ACC112 (cell line): ENCODE results near the gene ABCC8.

ENCODE experiments used
- H2AFZ ChIP-seq: fragments of 200-600 bp; sonication (generic); one replicate; pipeline ENCODE4 v1.6.0; 2017; ENCODE audit warnings: antibody characterized with exemption, low read length; ENCODE audit not compliant: unreplicated experiment
- H3K27ac ChIP-seq: fragments of 200-600 bp; sonication (generic); 2 replicates; pipeline ENCODE4 v1.5.1; 2014; ENCODE audit warnings: low read depth, mild to moderate bottlenecking, antibody characterized with exemption, low read length, moderate library complexity
- H3K27me3 ChIP-seq: fragments of 200-600 bp; sonication (generic); 2 replicates; pipeline ENCODE4 v1.6.1; 2014; ENCODE audit warnings: mild to moderate bottlenecking, antibody characterized with exemption, low read length, moderate library complexity, mixed read lengths; ENCODE audit not compliant: insufficient read depth
- H3K36me3 ChIP-seq: fragments of 200-600 bp; sonication (generic); 2 replicates; pipeline ENCODE4 v1.6.1; 2016; ENCODE audit warnings: mild to moderate bottlenecking, antibody characterized with exemption, low read length, moderate library complexity, mixed read lengths; ENCODE audit not compliant: insufficient read depth
- H3K4me1 ChIP-seq: fragments of 200-600 bp; sonication (generic); one replicate; pipeline ENCODE4 v1.6.1; 2016; ENCODE audit warnings: low read length, mixed read lengths; ENCODE audit not compliant: insufficient read depth, unreplicated experiment, control insufficient read depth
- H3K4me3 ChIP-seq: fragments of 200-600 bp; sonication (generic); 2 replicates; pipeline ENCODE4 v1.5.1; 2014; ENCODE audit warnings: mild to moderate bottlenecking, low read depth, low read length
- H3K79me2 ChIP-seq: fragments of 200-600 bp; sonication (generic); one replicate; pipeline ENCODE4 v1.6.0; 2016; ENCODE audit warnings: low read length; ENCODE audit not compliant: control insufficient read depth, unreplicated experiment, insufficient read depth

ABCC8 gene

DNA sequence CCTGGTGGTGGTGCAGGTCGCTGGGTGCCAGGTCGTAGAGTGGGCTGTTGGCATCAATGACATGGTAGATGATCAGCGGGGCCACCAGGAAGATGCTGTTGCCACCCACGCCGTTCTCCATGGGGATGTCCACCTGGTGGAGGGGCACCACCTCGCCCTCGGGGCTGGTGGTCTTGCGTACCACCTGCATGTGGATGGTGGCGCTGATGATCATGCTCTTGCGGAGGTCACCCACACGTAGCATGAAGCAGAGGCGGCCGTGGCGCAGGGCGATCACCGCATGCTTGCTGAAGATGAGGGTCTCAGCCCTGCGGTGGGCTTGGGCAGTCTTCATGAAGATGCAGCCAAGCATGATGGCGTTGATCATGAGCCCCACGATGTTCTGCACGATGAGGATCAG, 89.4 kb downstream of the ABCC8 start:
- no peaks in the 10 kb centered on the region for H3K79me2 ChIP-seq
- no peaks in the 10 kb centered on the region for H3K36me3 ChIP-seq
- H3K4me1 ChIP-seq, result no peaks in the 10 kb centered on the region
- no peak overlapping the region for H3K4me3 ChIP-seq
- H3K27me3 ChIP-seq, result peaks cover 16% of the 10 kb centered on the region
- H2AFZ ChIP-seq, result no peak overlapping the region
- H3K27ac ChIP-seq, result no peak overlapping the region

DNA sequence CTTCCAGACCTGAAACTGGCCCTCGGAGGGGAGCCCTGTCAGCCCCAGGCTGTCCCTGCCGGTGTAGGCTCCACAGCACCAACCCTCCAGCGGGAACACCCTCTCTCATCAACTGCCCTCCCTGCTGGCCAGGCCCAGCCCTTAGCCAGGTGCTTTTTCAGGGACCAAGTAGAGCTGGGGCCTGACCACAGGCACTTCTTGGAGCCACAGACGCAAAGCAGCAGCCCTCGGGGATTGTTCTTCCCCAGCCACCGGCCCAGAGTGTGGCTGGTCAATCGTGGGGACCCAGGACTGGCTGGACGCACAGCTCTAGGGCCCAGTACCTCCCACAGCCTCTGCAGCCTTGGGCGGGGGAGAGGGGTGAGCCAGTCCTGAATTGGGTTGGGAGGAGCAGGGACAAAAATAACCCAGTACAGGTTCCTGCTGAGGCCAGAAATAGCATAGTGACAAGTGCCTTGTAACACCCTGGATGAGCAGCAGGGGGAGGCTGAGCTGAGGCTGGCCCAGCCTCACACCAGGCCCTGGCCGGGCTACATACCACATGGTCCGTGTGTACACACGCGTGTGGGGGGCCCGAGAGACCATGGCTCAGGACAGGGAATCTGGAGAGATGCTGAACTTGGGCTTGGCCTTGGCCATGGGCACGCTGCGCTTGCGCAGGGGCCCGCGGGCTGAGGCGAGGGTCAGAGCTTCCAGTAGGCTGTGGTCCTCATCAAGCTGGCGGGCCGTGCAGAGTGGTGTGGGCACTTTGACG, 90.1 kb downstream of the ABCC8 start:
- Histone ChIP-seq H3K4me1 (peaks cover 4% of the 10 kb centered on the region), H2AFZ (no peak overlapping the region), H3K36me3 (no peaks in the 10 kb centered on the region), H3K4me3 (no peak overlapping the region), H3K27ac (no peak overlapping the region), H3K27me3 (peaks cover 16% of the 10 kb centered on the region), H3K79me2 (no peaks in the 10 kb centered on the region)

DNA sequence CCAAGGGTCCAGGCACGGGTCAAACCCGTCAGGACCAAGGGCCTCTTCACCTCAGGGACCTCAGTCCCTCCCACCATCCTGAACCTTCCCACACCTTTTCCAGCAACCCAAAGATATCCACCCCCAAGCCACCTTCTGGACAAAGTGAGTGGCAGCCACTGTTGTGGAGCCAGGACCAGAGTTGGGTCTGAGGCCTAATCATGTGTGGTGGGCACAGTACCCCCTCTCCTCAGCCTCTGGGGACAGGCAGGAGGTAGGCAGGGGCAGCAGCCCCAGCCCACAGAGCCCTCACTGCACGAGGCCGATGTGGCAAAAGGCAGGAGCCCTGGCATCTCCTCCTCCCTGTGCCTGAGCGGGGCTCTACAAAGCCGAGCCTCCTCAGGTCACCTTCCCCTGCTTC, 90.7 kb downstream of the ABCC8 start:
- Histone ChIP-seq H3K79me2 (no peaks in the 10 kb centered on the region), H2AFZ (no peak overlapping the region), H3K4me3 (no peak overlapping the region), H3K27me3 (peaks cover 15% of the 10 kb centered on the region), H3K36me3 (no peaks in the 10 kb centered on the region), H3K4me1 (peaks cover 10% of the 10 kb centered on the region), H3K27ac (no peak overlapping the region)

DNA sequence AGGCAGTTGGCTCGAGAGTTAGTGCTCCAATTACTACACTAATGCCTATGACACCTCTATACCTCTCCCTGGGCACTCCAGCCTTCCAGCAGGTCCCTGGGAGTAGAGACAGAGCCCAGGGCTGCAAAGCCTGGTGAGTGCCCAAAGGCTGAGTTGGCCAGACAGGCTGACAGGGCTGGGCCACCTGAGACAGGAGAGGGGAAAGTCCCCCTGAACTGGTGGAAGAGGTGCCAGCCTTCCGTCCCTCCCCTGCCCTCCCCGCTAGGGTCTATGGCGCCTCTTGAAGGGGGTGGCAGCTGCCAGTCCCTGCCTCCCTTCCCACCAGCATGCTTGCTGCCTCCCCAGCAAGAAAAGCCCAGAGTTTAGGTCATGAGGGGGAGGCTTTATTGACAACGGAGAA, 91.2 kb downstream of the ABCC8 start:
- H3K27ac ChIP-seq, result no peak overlapping the region
- no peaks in the 10 kb centered on the region for H3K36me3 ChIP-seq
- H3K4me3 ChIP-seq, result no peak overlapping the region
- no peak overlapping the region for H2AFZ ChIP-seq
- H3K4me1 ChIP-seq, result peaks cover 14% of the 10 kb centered on the region
- peaks cover 11% of the 10 kb centered on the region for H3K27me3 ChIP-seq
- no peaks in the 10 kb centered on the region for H3K79me2 ChIP-seq

DNA sequence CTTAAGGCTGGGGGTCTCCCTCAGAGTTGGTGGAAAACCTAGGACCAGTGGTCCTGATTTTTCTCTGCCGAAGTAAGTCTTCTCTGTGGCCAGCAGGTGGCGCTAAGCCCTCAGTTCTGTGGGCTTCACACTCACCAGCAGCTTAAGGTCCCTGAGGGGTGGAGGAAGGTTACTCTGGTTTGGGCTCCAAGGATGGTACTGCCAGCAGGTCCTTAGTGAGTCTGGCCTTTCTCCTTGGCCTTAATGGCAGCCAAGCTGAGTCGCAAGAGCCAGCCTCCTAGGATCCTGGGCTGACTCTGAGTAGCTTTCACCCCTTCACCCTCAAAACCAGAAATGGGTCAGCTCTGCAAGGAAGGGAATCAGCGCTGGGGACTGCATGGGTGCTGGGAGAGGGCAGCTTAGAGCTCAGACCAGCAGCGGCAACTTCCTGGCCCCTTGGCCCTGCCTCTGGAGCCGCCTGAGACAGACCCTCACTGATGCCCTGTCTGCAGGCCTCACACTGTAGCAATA, 92.6 kb downstream of the ABCC8 start:
- peaks cover 3% of the 10 kb centered on the region; the same call in 1 of the 2 replicates for H3K36me3 ChIP-seq
- H3K27ac ChIP-seq, result no peak overlapping the region
- peaks cover 4% of the 10 kb centered on the region; the same call in 1 of the 2 replicates for H3K27me3 ChIP-seq
- H3K79me2 ChIP-seq, result no peaks in the 10 kb centered on the region
- H3K4me1 ChIP-seq, result peaks cover 15% of the 10 kb centered on the region
- H2AFZ ChIP-seq, result no peak overlapping the region
- no peak overlapping the region for H3K4me3 ChIP-seq

DNA sequence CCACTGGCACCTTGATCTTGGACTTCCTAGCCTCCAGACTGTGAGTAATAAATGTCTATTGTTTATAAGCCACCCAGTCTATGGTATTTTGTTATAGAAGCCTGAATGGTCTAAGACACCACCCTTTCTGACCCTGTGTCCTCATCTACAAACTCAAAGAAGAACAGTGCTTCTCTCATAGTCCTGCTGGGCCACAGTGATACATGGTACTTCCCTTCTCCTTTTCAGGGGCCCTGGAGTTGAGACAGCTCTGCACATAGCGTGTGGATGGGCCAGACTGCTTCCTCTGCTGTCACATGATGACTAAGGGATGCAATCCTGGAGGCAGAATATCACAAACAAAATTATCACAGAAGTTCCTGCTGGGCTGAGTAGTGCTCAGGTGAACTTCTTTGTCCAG, 93.2 kb downstream of the ABCC8 start:
- H3K36me3 ChIP-seq, result peaks cover 9% of the 10 kb centered on the region
- H3K4me3 ChIP-seq, result no peak overlapping the region
- H2AFZ ChIP-seq, result no peak overlapping the region
- H3K27ac ChIP-seq, result no peak overlapping the region
- H3K27me3 ChIP-seq, result peaks cover under 1% of the 10 kb centered on the region; the same call in 1 of the 2 replicates
- H3K4me1 ChIP-seq, result peaks cover 15% of the 10 kb centered on the region
- H3K79me2 ChIP-seq, result no peaks in the 10 kb centered on the region

DNA sequence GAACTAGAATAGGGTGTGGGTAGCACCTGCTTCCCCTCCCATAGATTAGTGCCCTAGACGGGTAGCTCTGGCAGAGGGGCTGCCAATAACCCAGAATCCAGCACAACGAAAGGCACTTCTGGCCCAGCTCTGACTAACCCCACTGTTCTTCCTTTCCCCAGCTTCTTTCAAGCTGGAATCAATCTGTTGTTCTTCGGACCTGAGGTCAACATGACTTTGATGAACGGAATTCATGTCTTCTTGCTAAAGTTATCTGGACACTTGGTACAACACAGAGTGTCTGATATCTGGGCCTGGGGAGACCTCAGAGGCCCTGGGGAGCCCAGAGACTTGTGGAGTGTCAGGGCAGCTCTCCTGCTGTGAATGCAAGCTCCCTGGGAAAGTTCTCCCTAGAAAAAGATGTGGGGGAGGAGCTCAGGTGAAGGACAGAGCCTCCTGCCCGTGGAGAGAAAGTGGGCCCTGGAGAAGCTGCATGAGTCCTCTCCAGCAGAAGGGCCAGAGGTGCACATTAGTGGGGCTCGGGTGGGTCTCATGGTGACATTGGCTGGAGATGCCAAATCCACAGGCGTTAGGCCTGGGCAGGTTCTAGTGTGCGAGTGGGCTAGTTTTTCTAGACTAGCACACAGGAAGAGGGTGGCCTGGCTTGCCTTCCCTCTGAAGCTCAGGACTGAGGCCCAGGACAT, 94.5 kb downstream of the ABCC8 start:
- no peak overlapping the region for H3K27ac ChIP-seq
- no peaks in the 10 kb centered on the region for H3K79me2 ChIP-seq
- no peak overlapping the region for H2AFZ ChIP-seq
- H3K4me3 ChIP-seq, result no peak overlapping the region
- peaks cover 21% of the 10 kb centered on the region for H3K36me3 ChIP-seq
- H3K27me3 ChIP-seq, result no peaks in the 10 kb centered on the region
- H3K4me1 ChIP-seq, result peaks cover 15% of the 10 kb centered on the region

DNA sequence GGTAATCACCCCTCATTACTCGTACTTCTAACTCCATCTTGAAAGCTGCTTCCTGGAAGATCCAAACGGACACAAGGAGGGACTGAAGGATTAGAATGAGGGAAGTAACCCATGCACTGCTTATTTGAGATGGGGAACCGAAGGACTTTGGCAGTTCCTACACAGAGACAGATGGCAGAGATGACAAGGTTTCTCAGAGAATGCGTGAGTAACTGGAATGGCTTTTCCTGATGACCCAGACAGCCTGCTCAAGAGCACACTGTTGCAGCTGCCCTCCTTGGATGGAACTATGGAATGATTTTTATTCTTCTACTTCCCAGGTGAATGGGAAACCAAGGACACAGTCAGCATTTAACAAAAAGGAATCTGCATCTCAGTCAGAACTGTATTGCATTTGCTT, 95.5 kb downstream of the ABCC8 start:
- no peak overlapping the region for H2AFZ ChIP-seq
- peaks cover 15% of the 10 kb centered on the region for H3K4me1 ChIP-seq

DNA sequence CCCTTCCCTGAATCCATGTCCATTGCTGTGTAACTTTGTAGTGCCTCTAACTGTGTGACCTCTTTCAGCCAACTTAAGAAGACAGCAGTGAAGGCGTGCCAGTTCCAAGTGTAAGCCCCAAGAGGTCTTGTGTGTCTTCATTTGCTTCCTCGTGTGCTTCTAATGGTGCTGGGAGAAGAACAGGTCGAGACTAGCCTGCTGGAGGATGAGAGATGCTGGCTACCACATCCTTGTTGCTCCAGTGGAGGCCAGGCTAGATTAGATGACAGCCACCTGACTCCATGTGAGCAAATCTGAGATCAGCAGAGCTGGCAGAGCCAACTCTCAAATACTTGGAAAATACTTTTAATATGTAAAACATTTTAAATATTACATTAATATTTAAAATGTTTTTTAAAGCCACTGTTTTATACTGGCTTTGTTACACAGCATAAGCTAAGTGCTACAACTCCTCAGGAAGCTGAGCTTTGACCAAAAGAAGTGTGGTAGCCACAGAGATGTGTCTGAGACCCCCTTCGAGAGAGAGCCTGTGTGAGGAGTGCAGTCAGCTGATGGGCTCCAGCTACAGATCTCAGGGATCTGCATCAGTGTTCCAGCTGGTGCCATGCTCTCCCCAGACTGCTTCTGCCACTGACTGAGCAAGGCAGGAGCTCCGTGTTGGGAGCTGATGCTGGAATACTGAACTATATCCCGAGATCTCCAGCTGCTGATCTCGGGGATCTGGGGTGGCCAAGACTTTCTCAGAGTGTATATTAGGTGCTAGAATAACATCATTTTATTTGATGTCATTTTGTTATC, 97.1 kb downstream of the ABCC8 start:
- H3K27ac ChIP-seq, result no peak overlapping the region
- no peak overlapping the region for H3K4me3 ChIP-seq
- H3K36me3 ChIP-seq, result peaks cover 41% of the 10 kb centered on the region
- H2AFZ ChIP-seq, result no peak overlapping the region
- peaks cover 15% of the 10 kb centered on the region for H3K4me1 ChIP-seq
- no peaks in the 10 kb centered on the region for H3K27me3 ChIP-seq
- no peaks in the 10 kb centered on the region for H3K79me2 ChIP-seq

More for the DNA sequence above, 95.5 kb downstream of the ABCC8 start:
- Histone ChIP-seq H3K4me3 (no peak overlapping the region), H3K27ac (no peak overlapping the region), H3K27me3 (no peaks in the 10 kb centered on the region), H3K79me2 (no peaks in the 10 kb centered on the region), H3K36me3 (peaks cover 27% of the 10 kb centered on the region)

DNA sequence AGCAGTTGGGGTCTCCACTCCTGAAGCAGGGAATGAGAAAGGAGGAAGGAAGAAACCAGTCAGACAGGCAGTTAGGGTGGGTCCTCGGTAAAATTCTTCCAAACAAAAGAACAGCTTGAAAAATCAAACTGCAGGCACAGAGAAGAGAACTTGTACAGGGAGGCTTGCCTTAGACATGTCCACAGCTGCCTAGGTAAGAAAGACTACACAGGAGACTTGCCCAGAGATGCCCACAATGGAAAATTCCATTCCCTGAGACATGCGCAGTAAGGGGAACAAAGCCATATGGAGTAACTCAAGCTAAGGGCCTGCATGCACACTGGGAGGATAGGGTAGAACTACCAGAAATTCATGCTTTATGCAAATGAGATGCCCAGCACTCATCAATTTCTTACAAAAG, 98.0 kb downstream of the ABCC8 start:
- H3K4me1 ChIP-seq, result peaks cover 15% of the 10 kb centered on the region
- H3K27me3 ChIP-seq, result no peaks in the 10 kb centered on the region
- H3K79me2 ChIP-seq, result no peaks in the 10 kb centered on the region
- H2AFZ ChIP-seq, result no peak overlapping the region
- no peak overlapping the region for H3K27ac ChIP-seq
- H3K4me3 ChIP-seq, result no peak overlapping the region
- H3K36me3 ChIP-seq, result peaks cover 49% of the 10 kb centered on the region
